MCF 10A (cell line): ENCODE data around the gene IKZF1. TPM values are rescaled to one million over a fixed set of nuclear protein-coding genes. Genes with fewer than 3 reads are reported as not detected.

ENCODE experiments used
- BruUV-seq: library from RNA; stranded (reverse); fragments of 400-500 nt; replicated peaks from 2 replicates; lab custom pipeline; 2021; lab: Mats Ljungman, UMichigan
- CTCF ChIA-PET: fragments of 300-600 bp; sonication (Branson Sonifier 250); formaldehyde crosslinking; extraction: SDS; loops from one replicate; lab custom pipeline; 2021; ENCODE audit warnings: antibody characterized with exemption, inconsistent platforms; lab: Yijun Ruan, JAX
- POLR2A ChIA-PET: fragments of 300-600, 350-650 bp; sonication (Branson Sonifier 250); formaldehyde crosslinking; extraction: SDS; loops from one replicate; lab custom pipeline; 2020; ENCODE audit warnings: antibody characterized with exemption, inconsistent platforms; lab: Yijun Ruan, JAX
- DNase-seq: peaks from one replicate; pipeline ENCODE4 v3.0.0-alpha.2; 2018; ENCODE audit not compliant: unreplicated experiment
- H3K27ac Mint-ChIP-seq: one replicate; pipeline ENCODE4 v1.8.0; 2022; ENCODE audit warnings: mild to moderate bottlenecking, low read depth, mixed read lengths; ENCODE audit not compliant: unreplicated experiment
- H3K27me3 Mint-ChIP-seq: one replicate; pipeline ENCODE4 v1.8.0; 2022; ENCODE audit warnings: mixed read lengths; ENCODE audit not compliant: insufficient read depth, unreplicated experiment
- H3K36me3 Mint-ChIP-seq: one replicate; pipeline ENCODE4 v1.8.0; 2022; ENCODE audit warnings: mild to moderate bottlenecking, moderate library complexity, mixed read lengths; ENCODE audit not compliant: insufficient read depth, unreplicated experiment
- H3K4me1 Mint-ChIP-seq: one replicate; pipeline ENCODE4 v1.8.0; 2022; ENCODE audit warnings: mixed read lengths; ENCODE audit not compliant: insufficient read depth, unreplicated experiment
- H3K4me3 Mint-ChIP-seq: one replicate; pipeline ENCODE4 v1.8.0; 2022; ENCODE audit warnings: mild to moderate bottlenecking, moderate library complexity, mixed read lengths; ENCODE audit not compliant: unreplicated experiment
- H3K9me3 Mint-ChIP-seq: one replicate; pipeline ENCODE4 v1.8.0; 2022; ENCODE audit warnings: mixed read lengths; ENCODE audit not compliant: unreplicated experiment
- intact Hi-C: fragments of 100-400 bp; cut with micrococcal nuclease; formaldehyde crosslinking; loops from 2 replicates; pipeline ENCODE4 v1.14.1; 2022
- total RNA-seq: library from RNA; stranded (reverse); gene quantifications from 2 replicates; pipeline ENCODE4 v1.2.3, GENCODE V29; 2022
- TF ChIP-seq, protein P1 (sequence below): fragments of 200-600 bp; IDR thresholded peaks from one replicate; pipeline ENCODE4 v1.8.0; 2022; ENCODE audit warnings: antibody characterized with exemption, mild to moderate bottlenecking; ENCODE audit not compliant: unreplicated experiment

Gene IKZF1
- total RNA-seq, 1 experiment from 2014 or later: not detected

DNA sequence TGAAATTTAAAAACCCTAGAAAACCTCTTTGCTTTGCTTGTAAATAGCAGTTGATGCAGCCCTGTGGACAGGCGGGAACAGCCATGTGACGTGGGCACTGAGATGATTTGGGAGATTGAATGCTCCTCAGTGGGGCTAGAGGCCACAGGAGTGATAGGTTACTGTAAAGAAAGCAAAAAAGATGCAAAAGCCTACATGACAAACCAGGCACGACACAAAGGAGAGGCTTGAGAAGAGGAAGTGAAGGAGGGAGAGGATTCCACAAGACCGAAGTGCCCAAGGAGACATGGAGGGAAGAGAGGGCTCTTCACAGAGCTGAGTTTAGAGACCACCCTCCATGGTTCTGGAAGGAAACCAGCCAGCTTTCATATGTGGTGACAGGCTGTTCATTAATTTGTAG, 25.7 kb downstream of the IKZF1 start:
- H3K36me3 Mint-ChIP-seq: no peaks in the 10 kb centered on the region
- TF ChIP-seq, protein P1, sequence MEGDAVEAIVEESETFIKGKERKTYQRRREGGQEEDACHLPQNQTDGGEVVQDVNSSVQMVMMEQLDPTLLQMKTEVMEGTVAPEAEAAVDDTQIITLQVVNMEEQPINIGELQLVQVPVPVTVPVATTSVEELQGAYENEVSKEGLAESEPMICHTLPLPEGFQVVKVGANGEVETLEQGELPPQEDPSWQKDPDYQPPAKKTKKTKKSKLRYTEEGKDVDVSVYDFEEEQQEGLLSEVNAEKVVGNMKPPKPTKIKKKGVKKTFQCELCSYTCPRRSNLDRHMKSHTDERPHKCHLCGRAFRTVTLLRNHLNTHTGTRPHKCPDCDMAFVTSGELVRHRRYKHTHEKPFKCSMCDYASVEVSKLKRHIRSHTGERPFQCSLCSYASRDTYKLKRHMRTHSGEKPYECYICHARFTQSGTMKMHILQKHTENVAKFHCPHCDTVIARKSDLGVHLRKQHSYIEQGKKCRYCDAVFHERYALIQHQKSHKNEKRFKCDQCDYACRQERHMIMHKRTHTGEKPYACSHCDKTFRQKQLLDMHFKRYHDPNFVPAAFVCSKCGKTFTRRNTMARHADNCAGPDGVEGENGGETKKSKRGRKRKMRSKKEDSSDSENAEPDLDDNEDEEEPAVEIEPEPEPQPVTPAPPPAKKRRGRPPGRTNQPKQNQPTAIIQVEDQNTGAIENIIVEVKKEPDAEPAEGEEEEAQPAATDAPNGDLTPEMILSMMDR: no peak
- H3K4me3 Mint-ChIP-seq: no peak overlapping the region
- no peak for DNase-seq
- ChIA-PET POLR2A (interaction anchor here (0.5 to 0.6 kb wide), 2 partner anchors 66 to 462 kb away, joined by 3 read pairs; no protein-coding TSS in a partner anchor), CTCF (interaction anchor here (0.6 kb wide), 2 partner anchors 86 to 88 kb away, joined by 3 read pairs; no protein-coding TSS in a partner anchor)
- no peak overlapping the region for H3K27ac Mint-ChIP-seq
- intact Hi-C loops: no loop called here
- peaks cover 33% of the 10 kb centered on the region for H3K27me3 Mint-ChIP-seq
- H3K9me3 Mint-ChIP-seq: no peaks in the 10 kb centered on the region
- BruUV-seq: no TSS peak
- H3K4me1 Mint-ChIP-seq: peaks cover 18% of the 10 kb centered on the region

DNA sequence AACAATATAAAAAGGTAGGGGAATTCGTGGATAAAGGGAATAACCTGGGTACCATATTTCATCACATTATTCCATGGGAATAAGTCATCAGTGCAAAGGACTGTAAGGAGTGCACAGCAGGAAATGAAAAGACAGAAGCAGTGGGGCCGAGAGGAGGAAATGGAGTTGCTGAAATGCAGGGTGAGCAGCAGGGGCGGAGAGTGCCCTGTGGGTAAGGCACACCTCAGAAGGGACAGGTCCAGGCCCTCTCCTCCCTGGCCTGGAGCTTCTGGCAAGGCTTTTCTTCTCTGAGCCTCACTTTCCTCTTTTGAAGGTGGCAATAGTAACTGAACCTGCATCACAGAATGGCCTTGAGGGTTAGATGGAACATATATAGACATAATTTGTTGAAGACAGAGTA, 26.2 kb downstream of the IKZF1 start:
- Mint-ChIP-seq H3K4me3 (no peak overlapping the region), H3K27me3 (peaks cover 29% of the 10 kb centered on the region), H3K36me3 (no peaks in the 10 kb centered on the region), H3K27ac (no peak overlapping the region), H3K9me3 (no peaks in the 10 kb centered on the region), H3K4me1 (peaks cover 18% of the 10 kb centered on the region)
- intact Hi-C loops: no loop called here
- TF ChIP-seq, protein P1: no peak
- POLR2A ChIA-PET: interaction anchor here (0.6 to 1.0 kb wide), 2 partner anchors 9 to 461 kb away, joined by 3 read pairs; no protein-coding TSS in a partner anchor
- no peak for DNase-seq
- BruUV-seq: no TSS peak
- CTCF ChIA-PET: interaction anchor here (0.6 to 1.2 kb wide), 3 partner anchors 29 to 87 kb away, joined by 3 read pairs; no protein-coding TSS in a partner anchor

DNA sequence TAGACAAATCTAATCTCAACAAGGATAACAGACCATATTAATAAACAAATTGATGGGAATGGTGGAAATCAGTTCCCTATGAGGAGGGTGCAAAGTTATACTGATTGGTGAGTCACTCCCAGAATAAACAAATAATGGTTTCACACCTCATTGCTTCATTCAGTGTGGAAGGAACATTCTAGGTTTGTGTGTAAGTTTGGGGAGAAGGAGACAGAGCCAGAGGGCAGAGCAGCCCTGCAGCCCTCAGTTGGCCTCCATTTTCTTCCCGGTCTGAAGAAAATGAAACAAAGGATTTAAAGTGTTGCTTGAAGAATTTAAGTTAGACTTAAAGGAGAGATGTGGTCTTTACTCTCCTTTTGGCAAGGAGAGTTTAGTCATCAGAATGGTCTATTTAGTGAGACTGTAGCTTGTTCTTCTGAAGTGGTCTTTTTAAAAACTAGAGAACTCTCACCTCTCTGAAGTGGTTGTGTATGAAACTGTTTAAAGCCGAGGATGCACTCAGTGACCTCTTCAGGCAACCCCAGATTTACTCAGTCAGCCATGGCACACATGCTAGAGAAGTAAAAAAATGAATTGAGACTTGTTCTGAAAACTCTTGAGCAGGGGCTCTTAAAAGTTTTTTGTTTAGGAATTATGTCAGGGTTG, 27.2 kb downstream of the IKZF1 start:
- intact Hi-C loops: no loop called here
- BruUV-seq: no TSS peak
- TF ChIP-seq, protein P1: no peak
- Mint-ChIP-seq H3K9me3 (no peaks in the 10 kb centered on the region), H3K4me1 (peaks cover 18% of the 10 kb centered on the region), H3K36me3 (no peaks in the 10 kb centered on the region), H3K27ac (no peak overlapping the region), H3K4me3 (no peak overlapping the region), H3K27me3 (peaks cover 19% of the 10 kb centered on the region)
- ChIA-PET POLR2A (interaction anchor here (1.0 kb wide), 1 partner anchor 10 kb away, joined by 3 read pairs; no protein-coding TSS in a partner anchor), CTCF (interaction anchor here (0.6 to 1.2 kb wide), 3 partner anchors 28 to 1147 kb away, joined by 3 read pairs; no protein-coding TSS in a partner anchor)
- DNase-seq: peak; percentile 32

DNA sequence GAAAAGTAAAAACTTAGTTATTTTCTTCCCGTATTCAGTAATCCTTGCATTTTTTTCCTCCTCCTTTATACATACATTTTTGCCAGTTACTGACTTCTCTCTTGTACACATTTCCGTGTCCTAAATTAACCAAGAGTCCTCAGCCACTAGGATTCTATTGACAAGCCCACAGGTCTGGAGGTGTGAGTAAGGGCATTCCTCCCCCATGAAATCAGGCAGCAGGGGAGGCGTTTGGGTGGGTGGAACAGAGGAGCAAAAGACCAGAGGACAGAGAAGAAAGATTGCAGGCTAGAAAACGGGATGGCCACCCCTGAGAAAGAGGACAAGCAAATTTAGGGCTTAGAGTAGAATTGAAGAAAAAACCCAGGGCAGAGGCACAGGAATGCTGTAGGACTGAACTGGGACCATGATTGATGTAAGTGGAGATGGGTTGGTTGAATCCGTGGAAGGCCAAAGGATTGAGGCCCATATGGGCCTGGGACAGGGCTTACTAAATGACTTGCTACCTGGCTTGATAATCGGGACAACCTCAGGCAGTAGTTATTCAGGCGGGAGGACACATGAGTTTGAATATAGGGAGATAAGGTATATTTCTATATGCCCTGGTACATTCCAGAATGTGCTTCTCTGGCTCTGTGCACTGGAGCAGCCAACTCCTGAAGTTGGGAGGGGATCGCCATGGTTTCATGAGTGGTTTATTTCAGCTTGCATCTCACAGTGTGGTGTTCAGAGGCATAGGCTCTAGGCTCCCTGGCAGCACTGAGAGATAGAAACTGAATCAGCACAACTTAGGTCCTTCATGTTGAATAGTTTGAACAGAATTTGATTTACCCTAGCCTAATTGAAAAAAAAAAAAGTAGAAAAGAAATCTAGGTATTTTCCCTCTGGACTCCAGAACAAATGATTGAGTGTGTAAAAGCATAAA, 28.0 kb downstream of the IKZF1 start:
- H3K4me3 Mint-ChIP-seq: no peak overlapping the region
- no TSS peak for BruUV-seq
- CTCF ChIA-PET: no interaction called here
- TF ChIP-seq, protein P1: no peak
- H3K27ac Mint-ChIP-seq: no peak overlapping the region
- H3K9me3 Mint-ChIP-seq: no peaks in the 10 kb centered on the region
- peaks cover 18% of the 10 kb centered on the region for H3K4me1 Mint-ChIP-seq
- no peaks in the 10 kb centered on the region for H3K36me3 Mint-ChIP-seq
- POLR2A ChIA-PET: no interaction called here
- DNase-seq: no peak
- intact Hi-C loops: no loop called here
- H3K27me3 Mint-ChIP-seq: peaks cover 11% of the 10 kb centered on the region
